ENCODE results near the gene SELENOF.

DNA sequence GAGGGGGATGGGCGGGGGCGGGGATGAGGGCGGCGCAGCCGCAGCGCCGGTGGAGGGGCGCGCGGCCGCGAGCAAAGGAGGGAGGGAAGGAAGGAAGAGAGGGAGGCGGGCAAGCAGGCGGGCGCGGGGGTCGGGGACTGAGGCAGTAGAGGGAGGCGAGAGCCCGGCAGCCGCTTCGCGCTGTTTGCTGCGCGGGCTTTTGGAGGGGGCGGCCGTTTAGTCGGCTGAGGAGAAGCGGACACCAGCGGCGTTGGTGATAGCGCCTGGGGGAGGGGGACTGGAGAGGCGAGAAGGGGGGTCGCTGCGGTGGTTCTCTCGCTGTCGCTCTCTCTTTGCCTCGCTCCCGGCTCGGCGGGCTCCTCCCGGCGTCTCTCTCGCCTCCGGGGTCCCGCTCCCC, 673 bp upstream of the SELENOF start, which contains the start of gene HS2ST1:
- TF ChIP-seq POLR2A (IDR thresholded peaks at IDR 0.05) = peak in 1 of 2 donors; percentile 54
- TF ChIP-seq, protein P1, sequence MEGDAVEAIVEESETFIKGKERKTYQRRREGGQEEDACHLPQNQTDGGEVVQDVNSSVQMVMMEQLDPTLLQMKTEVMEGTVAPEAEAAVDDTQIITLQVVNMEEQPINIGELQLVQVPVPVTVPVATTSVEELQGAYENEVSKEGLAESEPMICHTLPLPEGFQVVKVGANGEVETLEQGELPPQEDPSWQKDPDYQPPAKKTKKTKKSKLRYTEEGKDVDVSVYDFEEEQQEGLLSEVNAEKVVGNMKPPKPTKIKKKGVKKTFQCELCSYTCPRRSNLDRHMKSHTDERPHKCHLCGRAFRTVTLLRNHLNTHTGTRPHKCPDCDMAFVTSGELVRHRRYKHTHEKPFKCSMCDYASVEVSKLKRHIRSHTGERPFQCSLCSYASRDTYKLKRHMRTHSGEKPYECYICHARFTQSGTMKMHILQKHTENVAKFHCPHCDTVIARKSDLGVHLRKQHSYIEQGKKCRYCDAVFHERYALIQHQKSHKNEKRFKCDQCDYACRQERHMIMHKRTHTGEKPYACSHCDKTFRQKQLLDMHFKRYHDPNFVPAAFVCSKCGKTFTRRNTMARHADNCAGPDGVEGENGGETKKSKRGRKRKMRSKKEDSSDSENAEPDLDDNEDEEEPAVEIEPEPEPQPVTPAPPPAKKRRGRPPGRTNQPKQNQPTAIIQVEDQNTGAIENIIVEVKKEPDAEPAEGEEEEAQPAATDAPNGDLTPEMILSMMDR (IDR thresholded peaks at IDR 0.05) = no peak
